Caco-2 (cell line): ENCODE results near the gene FHIT. TPM values are rescaled to one million over a fixed set of nuclear protein-coding genes. Genes with fewer than 3 reads are reported as not detected.

Experiments used
- BruUV-seq: library from RNA; stranded (reverse); fragments of 400-500 nt; replicated peaks from 2 replicates; lab custom pipeline; 2021; lab: Mats Ljungman, UMichigan
- CTCF ChIA-PET: fragments of 300-600 bp; sonication (Branson Sonifier 250); formaldehyde crosslinking; loops from one replicate; lab custom pipeline; 2022; ENCODE audit warnings: antibody characterized with exemption; lab: Charles Lee
- POLR2A ChIA-PET: fragments of 300-600 bp; sonication (Branson Sonifier 250); formaldehyde crosslinking; loops from one replicate; lab custom pipeline; 2022; ENCODE audit warnings: antibody characterized with exemption; lab: Charles Lee
- DNase-seq, 2 experiments: peaks; one replicate each; pipeline versions ENCODE4 v3.0.0 to v3.0.0-alpha.2; 2020 to 2022
- H3K27me3 ChIP-seq: replicated peaks from 2 replicates; pipeline ENCODE4 v1.6.0; 2011; ENCODE audit warnings: low read length; ENCODE audit not compliant: control insufficient read depth, insufficient read depth
- H3K36me3 ChIP-seq: 2 replicates; pipeline ENCODE4 v1.5.1; 2011; ENCODE audit warnings: low read length; ENCODE audit not compliant: control insufficient read depth, insufficient read depth
- H3K4me1 ChIP-seq: fragments of 250-450 bp; sonication (Bioruptor Pico); 2 replicates; pipeline ENCODE4 v1.5.1; 2020; ENCODE audit warnings: mild to moderate bottlenecking
- H3K4me3 ChIP-seq: 2 replicates; pipeline ENCODE4 v1.5.1; 2011; ENCODE audit warnings: low read depth, mild to moderate bottlenecking, control low read depth, low read length
- H3K9me3 ChIP-seq: fragments of 250-450 bp; sonication (Bioruptor Pico); 2 replicates; pipeline ENCODE4 v1.5.1; 2020; ENCODE audit warnings: mild to moderate bottlenecking, moderate library complexity
- H3K27ac Mint-ChIP-seq: one replicate; pipeline ENCODE4 v1.8.0; 2022; ENCODE audit warnings: mixed read lengths; ENCODE audit not compliant: unreplicated experiment
- H3K27me3 Mint-ChIP-seq: one replicate; pipeline ENCODE4 v1.8.0; 2022; ENCODE audit warnings: mixed read lengths; ENCODE audit not compliant: insufficient read depth, unreplicated experiment
- H3K36me3 Mint-ChIP-seq: one replicate; pipeline ENCODE4 v1.8.0; 2022; ENCODE audit warnings: mild to moderate bottlenecking, mixed read lengths; ENCODE audit not compliant: insufficient read depth, unreplicated experiment
- H3K4me1 Mint-ChIP-seq: one replicate; pipeline ENCODE4 v1.8.0; 2022; ENCODE audit warnings: low read depth, mixed read lengths; ENCODE audit not compliant: unreplicated experiment
- H3K4me3 Mint-ChIP-seq: one replicate; pipeline ENCODE4 v1.8.0; 2022; ENCODE audit warnings: mild to moderate bottlenecking, moderate library complexity, mixed read lengths; ENCODE audit not compliant: unreplicated experiment
- H3K9me3 Mint-ChIP-seq: one replicate; pipeline ENCODE4 v1.8.0; 2022; ENCODE audit warnings: mixed read lengths; ENCODE audit not compliant: unreplicated experiment
- CTCF ChIP-seq, 2 experiments: fragments of 200-600 bp in 1 of 2; IDR thresholded peaks; 1 replicate in 1 of 2; 2 replicates in 1 of 2; pipeline versions ENCODE4 v1.5.1 to v1.8.0; 2011 to 2022; ENCODE audit warnings: antibody characterized with exemption in 1 of 2, control low read depth in 1 of 2, inconsistent platforms in 1 of 2, low read depth in 1 of 2, low read length in 1 of 2, mild to moderate bottlenecking in 1 of 2, moderate library complexity in 1 of 2; ENCODE audit not compliant: insufficient read depth in 1 of 2, severe bottlenecking in 1 of 2, unreplicated experiment in 1 of 2
- intact Hi-C: fragments of 100-400 bp; cut with micrococcal nuclease; formaldehyde crosslinking; loops from one replicate; pipeline ENCODE4 v1.10.0; 2022; ENCODE audit not compliant: unreplicated experiment
- total RNA-seq: library from RNA; stranded (reverse); gene quantifications from 2 replicates; pipeline ENCODE4 v1.2.3, GENCODE V29; 2022

Gene FHIT
- total RNA-seq, 1 experiment from 2014 or later = 8.3 TPM

- Histone ChIP-seq H3K36me3 (no peaks in the 10 kb centered on the region), H3K9me3 (no peaks in the 10 kb centered on the region), H3K27me3 (no peaks in the 10 kb centered on the region; the same call in 1 of the 2 replicates), H3K4me3 (no peak overlapping the region), H3K4me1 (peaks cover 9% of the 10 kb centered on the region)
- H3K4me1 Mint-ChIP-seq = peaks cover 14% of the 10 kb centered on the region
- no peaks in the 10 kb centered on the region for H3K27me3 Mint-ChIP-seq
- ChIA-PET POLR2A (no interaction called here), CTCF (no interaction called here)
- no peaks in the 10 kb centered on the region for H3K9me3 Mint-ChIP-seq
- H3K27ac Mint-ChIP-seq = no peak overlapping the region
- no TSS peak for BruUV-seq
- TF ChIP-seq CTCF (IDR thresholded peaks at IDR 0.05; ENCODE audit: insufficient read depth in 1 of 2, low read depth in 1 of 2, low read length in 1 of 2, severe bottlenecking in 1 of 2, unreplicated experiment in 1 of 2) = no peak
- H3K36me3 Mint-ChIP-seq = no peaks in the 10 kb centered on the region
- intact Hi-C loops = no loop called here
- no peak for DNase-seq
- no peak overlapping the region for H3K4me3 Mint-ChIP-seq
Observed at GRCh38 chr3:59758672-59759071, 1492.6 kb downstream of the FHIT start.

GRCh38 chr3:59756934-59757333 lies 1494.3 kb downstream of the FHIT start:
- intact Hi-C loops = no loop called here
- ChIA-PET CTCF (no interaction called here), POLR2A (no interaction called here)
- DNase-seq = no peak
- H3K36me3 ChIP-seq = no peaks in the 10 kb centered on the region
- no TSS peak for BruUV-seq
- no peak overlapping the region for H3K4me3 ChIP-seq
- no peak overlapping the region for H3K4me3 Mint-ChIP-seq
- no peak for TF ChIP-seq CTCF (IDR thresholded peaks at IDR 0.05; ENCODE audit: insufficient read depth in 1 of 2, low read depth in 1 of 2, low read length in 1 of 2, severe bottlenecking in 1 of 2, unreplicated experiment in 1 of 2)
- peaks cover 14% of the 10 kb centered on the region for H3K4me1 Mint-ChIP-seq
- H3K27ac Mint-ChIP-seq = no peak overlapping the region
- H3K27me3 Mint-ChIP-seq = no peaks in the 10 kb centered on the region
- H3K36me3 Mint-ChIP-seq = no peaks in the 10 kb centered on the region
- H3K4me1 ChIP-seq = peaks cover 9% of the 10 kb centered on the region
- no peaks in the 10 kb centered on the region for H3K9me3 Mint-ChIP-seq
- no peaks in the 10 kb centered on the region for H3K9me3 ChIP-seq
- H3K27me3 ChIP-seq = no peaks in the 10 kb centered on the region; the same call in 1 of the 2 replicates

- no peaks in the 10 kb centered on the region for H3K27me3 Mint-ChIP-seq
- H3K9me3 Mint-ChIP-seq = no peaks in the 10 kb centered on the region
- no peak for TF ChIP-seq CTCF (IDR thresholded peaks at IDR 0.05; ENCODE audit: insufficient read depth in 1 of 2, low read depth in 1 of 2, low read length in 1 of 2, severe bottlenecking in 1 of 2, unreplicated experiment in 1 of 2)
- H3K27ac Mint-ChIP-seq = no peak overlapping the region
- H3K27me3 ChIP-seq = no peaks in the 10 kb centered on the region
- ChIA-PET POLR2A (no interaction called here), CTCF (interaction anchor here (0.7 kb wide), 1 partner anchor 83 kb away, joined by 3 read pairs; no protein-coding TSS in a partner anchor)
- no peak for DNase-seq
- peaks cover 2% of the 10 kb centered on the region for H3K4me1 ChIP-seq
- no peak overlapping the region for H3K4me3 Mint-ChIP-seq
- no peak overlapping the region for H3K4me3 ChIP-seq
- peaks cover 8% of the 10 kb centered on the region for H3K4me1 Mint-ChIP-seq
- H3K36me3 ChIP-seq = no peaks in the 10 kb centered on the region
- H3K36me3 Mint-ChIP-seq = no peaks in the 10 kb centered on the region
- H3K9me3 ChIP-seq = no peaks in the 10 kb centered on the region
- BruUV-seq = no TSS peak
- intact Hi-C loops = no loop called here
Observed at GRCh38 chr3:59754456-59755129, 1496.7 kb downstream of the FHIT start.
